Measurements from ENCODE around the gene P2RY12.

Gene P2RY12

GRCh38 chr3:151382671-151383070 is 1.9 kb downstream of the P2RY12 start:
- Histone ChIP-seq H3K36me3 (ENCODE audit: control insufficient read depth, insufficient read depth, low read length) (no peaks in the 10 kb centered on the region), H3K4me3 (replicated peaks; ENCODE audit: low read depth, low read length) (no peak overlapping the region), H3K27me3 (replicated peaks; ENCODE audit: control insufficient read depth, insufficient read depth, low read length) (no peaks in the 10 kb centered on the region)
- TF ChIP-seq CTCF (IDR thresholded peaks at IDR 0.05; ENCODE audit: insufficient read depth, low read length, poor library complexity, severe bottlenecking), result no peak
- DNase-seq (ENCODE audit: extremely low read depth, insufficient read length), result no peak

GRCh38 chr3:151379083-151379734 is 5.3 kb downstream of the P2RY12 start:
- TF ChIP-seq CTCF (IDR thresholded peaks at IDR 0.05; ENCODE audit: insufficient read depth, low read length, poor library complexity, severe bottlenecking), result peak; percentile 84
- no peaks in the 10 kb centered on the region for H3K27me3 ChIP-seq (replicated peaks; ENCODE audit: control insufficient read depth, insufficient read depth, low read length)
- H3K4me3 ChIP-seq (replicated peaks; ENCODE audit: low read depth, low read length), result no peak overlapping the region
- no peak for DNase-seq (ENCODE audit: extremely low read depth, insufficient read length)
- no peaks in the 10 kb centered on the region for H3K36me3 ChIP-seq (ENCODE audit: control insufficient read depth, insufficient read depth, low read length)

GRCh38 chr3:151377768-151378385 is 6.7 kb downstream of the P2RY12 start:
- TF ChIP-seq CTCF (IDR thresholded peaks at IDR 0.05; ENCODE audit: insufficient read depth, low read length, poor library complexity, severe bottlenecking), result no peak
- Histone ChIP-seq H3K4me3 (replicated peaks; ENCODE audit: low read depth, low read length) (peak overlapping the region; percentile 36), H3K27me3 (replicated peaks; ENCODE audit: control insufficient read depth, insufficient read depth, low read length) (no peaks in the 10 kb centered on the region), H3K36me3 (ENCODE audit: control insufficient read depth, insufficient read depth, low read length) (no peaks in the 10 kb centered on the region)
- DNase-seq (ENCODE audit: extremely low read depth, insufficient read length), result peak; percentile 40

GRCh38 chr3:151372063-151372820 is 12.3 kb downstream of the P2RY12 start:
- Histone ChIP-seq H3K36me3 (ENCODE audit: control insufficient read depth, insufficient read depth, low read length) (no peaks in the 10 kb centered on the region), H3K27me3 (replicated peaks; ENCODE audit: control insufficient read depth, insufficient read depth, low read length) (no peaks in the 10 kb centered on the region), H3K4me3 (replicated peaks; ENCODE audit: low read depth, low read length) (no peak overlapping the region)
- DNase-seq (ENCODE audit: extremely low read depth, insufficient read length), result no peak
- TF ChIP-seq CTCF (IDR thresholded peaks at IDR 0.05; ENCODE audit: insufficient read depth, low read length, poor library complexity, severe bottlenecking), result no peak

- Histone ChIP-seq H3K27me3 (replicated peaks; ENCODE audit: control insufficient read depth, insufficient read depth, low read length) (no peaks in the 10 kb centered on the region), H3K36me3 (ENCODE audit: control insufficient read depth, insufficient read depth, low read length) (no peaks in the 10 kb centered on the region), H3K4me3 (replicated peaks; ENCODE audit: low read depth, low read length) (no peak overlapping the region)
- no peak for TF ChIP-seq CTCF (IDR thresholded peaks at IDR 0.05; ENCODE audit: insufficient read depth, low read length, poor library complexity, severe bottlenecking)
- no peak for DNase-seq (ENCODE audit: extremely low read depth, insufficient read length)
These were observed 13.0 kb downstream of the P2RY12 start for GRCh38 chr3:151371526-151371925.

All from GM06990 (cell line).